GM12892 (cell line): ENCODE results near the gene ASCL2.

Experiments used
- POLR2A ChIP-seq: IDR thresholded peaks from 2 replicates; pipeline ENCODE4 v1.6.1; 2011; ENCODE audit warnings: low read depth, low read length, control low read depth
- POLR2AphosphoS5 ChIP-seq: IDR thresholded peaks from 2 replicates; pipeline ENCODE4 v1.6.1; 2011; ENCODE audit warnings: low read depth, low read length, control low read depth

DNA sequence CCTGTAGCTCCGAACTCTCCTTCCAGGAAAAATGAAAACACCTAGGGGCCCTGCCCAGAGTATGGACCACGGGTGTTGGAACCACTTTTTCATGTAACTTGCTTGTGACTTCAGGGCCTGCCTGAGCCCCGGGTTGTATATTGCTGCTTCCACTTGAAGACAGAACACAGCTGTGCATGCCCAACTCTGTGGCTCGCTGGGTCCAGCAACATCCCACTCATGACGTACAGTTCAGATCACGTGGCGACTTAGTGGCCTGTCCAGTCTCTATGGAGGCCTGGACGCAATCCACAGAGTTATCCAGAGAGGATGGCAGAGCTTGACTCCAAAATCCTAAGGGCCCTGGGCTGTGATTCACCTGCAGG, 24.5 kb upstream of the ASCL2 start:
- TF ChIP-seq POLR2A (no peak), POLR2AphosphoS5 (no peak)
